GM21529 (cell line): ENCODE data around the gene RBPJ.

ENCODE experiments used
- ATAC-seq: cut with Tn5 transposase; IDR thresholded peaks from one replicate; pipeline ENCODE4 v1.9.1; 2021; ENCODE audit not compliant: unreplicated experiment

The RBPJ gene

DNA sequence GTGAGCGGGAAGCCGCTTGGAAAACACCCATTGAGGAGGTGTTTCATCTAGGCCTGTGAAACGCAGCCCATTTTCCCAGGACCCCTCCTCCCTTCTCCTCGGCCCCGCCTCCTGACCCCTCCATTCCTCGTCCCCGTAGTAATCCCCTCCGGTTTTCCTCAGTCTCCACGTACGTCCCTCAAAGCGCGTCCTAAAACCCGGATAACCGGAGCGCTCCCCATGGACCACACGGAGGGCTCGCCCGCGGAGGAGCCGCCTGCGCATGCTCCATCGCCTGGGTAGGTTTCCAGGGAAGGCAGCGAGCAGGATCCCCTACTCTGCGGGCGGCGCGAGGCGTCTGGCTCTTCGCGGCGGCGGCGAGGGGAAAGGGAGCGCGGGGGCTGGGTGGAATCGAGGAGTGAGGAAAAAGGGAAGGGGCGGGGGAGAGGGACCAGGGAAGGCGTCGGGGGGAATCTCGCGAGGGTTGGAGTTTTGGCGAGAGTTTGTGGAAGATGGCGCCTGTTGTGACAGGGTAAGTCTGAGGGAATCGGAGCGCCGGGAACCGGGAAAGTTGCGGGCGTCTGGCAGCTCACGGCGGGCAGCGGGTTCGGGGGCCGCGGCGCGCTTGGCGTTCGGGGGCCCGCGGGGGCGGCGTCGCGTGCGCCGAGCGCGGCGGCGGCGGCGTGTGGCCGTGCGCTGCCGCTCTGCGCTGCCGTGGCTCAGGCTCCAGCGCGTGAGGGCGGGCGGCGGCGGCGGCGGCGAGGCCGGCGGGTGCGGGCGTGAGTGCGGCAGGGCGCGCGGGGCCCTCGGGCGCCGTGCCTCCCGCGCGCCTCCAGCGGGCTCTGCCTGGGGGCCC, at the start of gene RBPJ:
RBPJ (plus strand) TSS at position 477 of the 835 bp plus-strand sequence; CDS start at position 492, 15 bp downstream.
- ATAC-seq: peak; percentile 24

DNA sequence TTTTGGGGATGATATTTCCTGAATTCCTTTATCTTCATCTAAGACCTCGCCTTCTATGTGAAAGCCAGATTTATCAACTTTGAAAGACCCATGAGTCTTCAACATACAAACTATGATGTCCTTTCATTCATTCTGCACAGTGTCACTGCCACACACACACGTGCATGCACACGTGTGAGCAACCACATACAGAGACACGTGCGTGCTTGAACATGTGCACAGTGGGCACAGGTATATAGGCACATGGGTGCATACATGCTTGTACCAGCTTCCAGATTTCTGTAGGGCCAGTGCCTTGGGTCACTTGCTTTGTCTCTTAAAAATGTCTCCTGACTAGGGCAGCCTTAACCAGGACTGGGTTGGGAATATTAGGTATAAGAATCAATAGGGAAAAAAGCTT, 49.1 kb upstream of the RBPJ start:
- ATAC-seq: no peak

DNA sequence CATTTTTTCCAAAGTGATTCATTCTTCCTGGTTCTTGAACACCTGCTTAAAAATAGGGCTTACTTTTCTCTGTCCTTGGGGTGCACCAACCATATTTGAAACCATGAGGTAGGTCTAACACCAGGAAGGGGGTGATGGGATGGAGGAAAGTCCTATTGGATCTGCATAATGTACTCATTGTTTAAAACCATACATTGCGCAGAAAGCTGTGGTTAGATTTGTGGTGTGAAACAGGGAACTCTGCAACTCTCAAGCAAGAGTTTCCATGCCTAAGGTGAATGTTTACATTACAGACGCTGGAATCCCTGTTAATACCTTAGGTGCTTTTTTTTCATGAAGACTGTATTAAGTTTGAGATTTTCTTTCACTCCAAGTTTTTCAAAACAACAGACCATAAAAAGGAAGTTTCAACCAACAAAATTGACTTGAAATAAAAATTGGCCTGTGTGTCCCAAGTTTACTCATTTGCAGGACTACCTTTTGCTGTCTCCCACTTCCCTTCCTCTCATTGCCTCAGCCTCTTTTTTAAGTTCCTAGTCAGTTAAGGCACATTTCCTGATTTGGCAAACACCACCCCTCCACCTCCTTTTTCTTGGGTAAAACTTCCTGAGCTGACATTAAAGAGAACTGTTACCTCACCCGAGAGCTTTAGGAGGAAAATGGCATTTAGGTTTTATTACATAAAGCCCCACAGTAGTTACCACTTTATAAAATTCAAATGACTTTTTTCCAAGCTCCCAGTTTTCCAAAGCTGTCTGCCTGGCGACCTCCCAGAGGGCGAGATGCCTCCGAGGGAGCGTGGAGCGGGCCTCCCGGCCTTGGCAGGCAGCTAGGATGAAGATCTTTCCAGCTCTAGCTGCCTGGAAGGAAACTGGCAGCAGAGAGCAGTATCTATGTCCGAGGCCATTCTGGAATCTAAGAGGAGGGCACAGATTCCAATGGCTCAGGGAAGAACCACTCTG, 47.9 kb upstream of the RBPJ start:
- no peak for ATAC-seq

DNA sequence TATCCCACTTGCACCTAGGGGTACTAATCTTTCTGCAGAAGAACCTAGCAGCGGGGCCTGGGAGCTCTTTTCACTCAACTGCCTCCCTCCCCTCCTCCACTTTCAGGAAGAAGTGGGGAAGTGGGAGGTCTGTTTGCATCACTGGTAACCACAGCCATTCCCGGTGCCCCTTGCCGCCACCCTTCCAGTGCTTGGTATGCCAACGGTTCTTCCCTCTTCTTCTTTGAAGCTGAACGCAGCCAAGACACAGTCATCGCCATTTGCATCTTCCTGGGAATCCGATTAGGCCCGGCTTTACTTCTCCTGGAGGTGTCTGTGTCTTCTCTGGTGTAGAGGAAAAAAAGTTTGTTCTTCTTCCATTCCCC, 47.2 kb upstream of the RBPJ start:
- ATAC-seq: no peak

DNA sequence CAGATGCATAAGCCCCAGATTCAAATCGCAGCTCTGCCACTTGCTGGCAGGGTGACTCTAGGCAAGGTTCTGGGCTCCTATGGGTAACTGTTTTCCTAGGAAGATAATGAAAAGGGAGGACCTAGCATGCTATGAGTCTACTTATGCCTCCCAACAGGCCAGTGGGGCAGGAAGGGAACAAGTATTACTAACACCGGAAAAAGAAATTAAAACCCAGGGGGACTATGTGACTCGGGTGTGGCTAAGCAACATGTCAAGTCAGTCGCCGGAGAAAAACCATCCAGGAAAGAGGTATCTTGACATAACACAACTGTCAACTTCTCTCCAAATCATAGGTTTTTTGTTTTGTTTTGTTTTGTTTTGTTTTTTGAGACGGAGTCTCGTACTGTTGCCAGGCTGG, 45.5 kb upstream of the RBPJ start:
- ATAC-seq: no peak

DNA sequence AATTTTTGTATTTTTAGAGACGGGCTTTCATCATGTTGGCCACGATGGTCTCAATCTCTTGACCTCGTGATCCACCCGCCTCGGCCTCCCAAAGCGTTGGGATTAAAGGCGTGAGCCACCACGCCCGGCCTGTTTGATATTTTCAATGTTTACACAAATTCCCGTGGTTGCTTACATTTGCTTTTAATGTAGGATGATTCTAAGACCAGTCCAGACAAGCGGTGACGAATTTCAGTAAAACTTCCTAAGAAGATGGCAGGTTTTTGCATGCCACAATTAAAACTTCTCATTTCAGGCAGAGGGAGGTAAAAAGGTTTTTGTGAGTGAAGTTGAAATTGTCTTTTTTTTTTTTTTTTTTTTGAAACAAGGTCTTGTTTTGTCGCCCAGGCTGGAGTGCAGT, 41.4 kb upstream of the RBPJ start:
- no peak for ATAC-seq

DNA sequence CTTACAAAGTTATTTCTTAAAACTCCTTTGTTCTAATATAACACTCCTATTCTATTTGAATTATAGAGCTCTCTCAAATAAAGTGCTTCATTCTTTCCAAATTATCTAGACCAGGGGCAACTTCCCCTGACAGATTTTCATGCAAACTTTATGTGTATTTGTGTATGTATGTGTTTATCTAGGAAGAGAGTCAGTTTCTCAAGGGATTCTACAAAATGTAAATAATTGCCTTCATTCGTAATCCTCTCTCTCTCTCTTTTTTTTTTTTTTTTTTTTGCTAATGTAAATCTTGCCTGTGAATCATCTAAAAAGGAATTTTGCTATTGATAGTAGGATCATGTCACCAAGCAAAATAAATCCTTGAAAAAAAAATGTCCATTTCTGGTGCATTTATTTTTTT, 38.9 kb upstream of the RBPJ start:
- ATAC-seq: no peak

DNA sequence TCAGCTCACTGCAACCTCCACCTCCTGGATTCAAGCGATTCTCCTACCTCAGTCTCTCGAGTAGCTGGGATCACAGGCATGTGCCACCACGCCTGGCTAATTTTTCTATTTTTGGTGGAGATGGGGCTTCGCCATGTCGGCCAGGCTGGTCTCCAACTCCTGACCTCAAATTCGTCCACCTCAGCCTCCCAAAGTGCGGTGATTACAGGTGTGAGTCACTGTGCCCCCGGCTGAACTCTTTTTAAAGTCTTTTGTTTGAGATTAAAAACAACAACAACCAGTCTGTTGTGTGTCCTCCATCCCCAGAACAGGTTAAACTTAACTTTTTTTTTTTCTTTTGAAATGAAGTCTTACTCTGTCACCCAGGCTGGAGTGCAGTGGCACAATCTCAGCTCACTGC, 36.3 kb upstream of the RBPJ start:
- ATAC-seq: no peak

DNA sequence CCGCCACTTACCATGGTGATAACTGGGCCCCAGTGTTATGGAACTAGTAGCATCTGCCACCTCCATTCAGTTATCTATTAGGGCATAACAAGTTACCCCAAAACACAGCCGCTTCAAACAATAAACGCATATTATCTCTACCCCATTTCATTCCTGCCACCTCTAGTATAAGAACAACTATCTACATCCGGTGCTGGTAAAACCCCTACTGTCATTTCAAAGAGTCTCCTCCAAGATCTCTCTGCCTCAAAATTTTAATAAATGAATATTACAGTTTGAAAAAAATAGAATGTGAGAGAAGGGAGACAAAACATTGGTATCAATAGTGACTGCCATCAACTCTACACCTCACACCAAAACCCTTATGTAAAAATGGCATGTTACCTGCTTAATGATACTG, 35.5 kb upstream of the RBPJ start:
- no peak for ATAC-seq

DNA sequence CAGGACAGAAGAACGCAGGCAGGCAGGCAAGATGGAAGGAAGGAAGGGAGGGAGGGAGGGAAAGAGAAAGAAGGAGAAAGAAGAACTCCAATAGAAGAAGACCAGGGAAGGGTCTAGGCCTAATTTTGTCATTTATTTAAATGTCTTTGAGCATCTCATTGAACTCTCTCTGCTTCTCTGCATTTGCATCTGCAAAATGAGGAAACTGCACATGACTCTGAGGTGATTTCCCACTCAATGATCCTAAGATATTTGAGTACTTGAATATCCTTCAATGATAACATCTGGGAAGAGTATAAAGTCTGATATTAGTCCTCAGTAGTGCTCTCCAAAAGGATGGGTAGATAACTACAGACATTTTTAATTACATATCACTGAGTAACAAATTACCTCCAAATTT, 33.1 kb upstream of the RBPJ start:
- ATAC-seq: no peak

DNA sequence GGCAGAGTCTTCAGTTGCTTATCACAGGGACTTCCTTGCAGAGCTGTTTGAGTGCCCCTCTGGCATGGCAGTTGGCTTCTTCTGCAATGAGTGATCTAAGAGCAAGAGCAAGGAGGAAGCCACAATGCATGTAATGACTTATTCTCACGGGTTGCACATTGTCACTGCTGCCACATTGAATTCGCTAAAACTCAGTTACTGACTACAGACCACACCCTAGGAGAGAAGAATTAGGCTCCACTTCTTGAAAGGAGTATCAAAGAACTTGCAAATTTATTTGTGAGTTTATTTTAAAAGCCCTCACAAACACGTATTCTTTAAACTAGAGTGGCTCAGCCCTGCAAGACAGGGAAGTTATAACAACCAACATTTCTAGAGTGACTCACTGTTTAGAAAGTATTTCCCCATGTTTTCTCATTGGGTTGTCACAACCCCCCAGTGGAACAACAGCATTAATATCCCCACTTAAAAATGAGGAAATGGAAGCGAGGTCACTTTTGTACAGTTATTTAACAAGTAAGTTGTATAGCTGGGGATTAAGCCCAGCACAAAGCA, 32.4 kb upstream of the RBPJ start:
- peak; percentile 81 for ATAC-seq

DNA sequence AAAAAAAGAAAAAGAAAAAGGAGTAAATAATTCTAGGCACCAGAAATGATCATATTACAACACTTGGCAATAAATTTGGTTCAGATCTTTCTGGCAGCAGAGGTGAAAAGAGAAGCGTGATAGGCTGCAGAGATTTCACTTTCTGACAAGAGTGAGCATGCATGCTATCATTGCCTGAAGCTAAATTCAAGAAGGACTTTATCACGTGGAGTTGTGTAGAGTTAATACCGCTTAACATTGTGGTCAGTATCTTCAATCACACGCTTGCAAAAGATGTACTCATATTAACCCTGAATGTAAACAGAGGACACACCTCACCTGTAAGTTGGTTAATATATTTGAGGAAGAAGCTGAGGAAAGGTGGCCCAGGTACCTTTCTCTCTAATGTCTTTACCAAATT, 31.4 kb upstream of the RBPJ start:
- no peak for ATAC-seq

DNA sequence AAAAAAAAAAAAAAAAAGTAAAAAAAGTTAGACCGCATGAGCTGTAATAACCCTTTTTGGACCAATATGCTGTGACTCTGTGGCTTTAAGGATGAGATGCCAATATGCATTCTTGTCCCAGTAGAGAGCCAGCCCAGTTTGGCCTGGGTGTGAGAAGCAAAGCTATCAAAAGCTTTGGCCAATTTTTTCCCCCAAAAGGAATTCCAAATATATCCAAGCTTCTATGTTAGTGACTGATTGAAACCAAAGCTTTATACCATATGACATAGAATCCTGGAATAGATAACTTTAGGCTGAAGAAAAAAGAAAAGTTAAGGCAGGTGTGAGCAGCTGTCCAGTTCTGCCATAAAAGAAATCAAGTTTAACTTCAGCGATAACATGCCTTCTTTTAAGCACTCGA, 30.5 kb upstream of the RBPJ start:
- ATAC-seq: no peak

DNA sequence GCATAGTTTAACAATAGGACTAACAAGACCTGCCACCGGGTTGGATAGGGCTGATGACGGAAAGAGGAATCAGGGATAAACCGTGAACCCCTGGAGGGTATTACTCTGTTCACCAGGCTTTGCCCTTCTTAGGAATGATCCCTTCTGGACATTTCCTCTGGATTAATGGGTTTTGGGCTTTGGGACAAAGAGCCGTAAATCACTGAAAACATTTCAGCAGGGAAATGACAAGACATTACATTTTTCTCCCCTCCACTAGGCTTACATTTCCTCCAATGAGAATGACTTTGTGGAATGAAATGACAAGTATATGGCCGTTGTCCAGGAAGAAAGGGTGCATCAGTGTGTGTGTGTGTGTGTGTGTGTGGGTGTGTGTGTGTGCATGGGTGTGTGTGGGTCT, 25.9 kb upstream of the RBPJ start:
- ATAC-seq: no peak

DNA sequence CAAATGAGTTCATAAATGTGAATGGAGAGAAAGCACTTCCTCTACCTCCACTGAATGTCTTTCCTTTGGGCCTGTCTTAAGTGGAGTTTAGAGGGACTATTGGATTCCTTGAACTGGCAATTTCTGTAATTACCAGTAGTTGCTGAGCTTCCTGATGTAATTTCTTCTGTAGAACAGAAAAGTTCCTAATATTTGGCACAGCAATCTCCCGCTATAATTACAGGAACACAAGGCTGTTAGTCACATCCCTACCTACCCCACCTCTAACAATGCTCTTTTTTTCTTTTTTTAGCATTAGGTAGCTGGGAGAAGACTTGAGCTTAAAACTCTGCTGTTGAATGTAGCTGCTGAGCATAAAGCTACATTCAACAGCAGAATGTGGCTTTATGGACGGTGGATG, 24.8 kb upstream of the RBPJ start:
- ATAC-seq: no peak

DNA sequence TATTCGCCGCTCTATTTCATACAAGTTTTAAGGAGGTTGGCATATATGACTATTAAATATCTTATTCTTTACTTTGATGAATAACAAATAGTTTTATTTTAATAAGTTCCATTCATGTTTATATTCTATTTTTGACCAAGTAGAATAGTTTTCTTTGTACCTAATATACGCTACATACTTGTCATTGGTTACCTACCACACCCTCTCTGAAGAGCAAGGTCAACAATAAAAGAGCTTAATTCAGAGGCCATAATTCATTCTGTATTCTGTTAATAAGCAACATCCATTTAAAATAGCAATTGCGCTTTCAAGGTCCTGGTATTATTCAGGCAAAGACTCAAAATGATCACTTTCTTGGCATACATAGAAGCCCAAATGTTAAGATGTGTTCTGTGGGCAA, 24.3 kb upstream of the RBPJ start:
- ATAC-seq: no peak

DNA sequence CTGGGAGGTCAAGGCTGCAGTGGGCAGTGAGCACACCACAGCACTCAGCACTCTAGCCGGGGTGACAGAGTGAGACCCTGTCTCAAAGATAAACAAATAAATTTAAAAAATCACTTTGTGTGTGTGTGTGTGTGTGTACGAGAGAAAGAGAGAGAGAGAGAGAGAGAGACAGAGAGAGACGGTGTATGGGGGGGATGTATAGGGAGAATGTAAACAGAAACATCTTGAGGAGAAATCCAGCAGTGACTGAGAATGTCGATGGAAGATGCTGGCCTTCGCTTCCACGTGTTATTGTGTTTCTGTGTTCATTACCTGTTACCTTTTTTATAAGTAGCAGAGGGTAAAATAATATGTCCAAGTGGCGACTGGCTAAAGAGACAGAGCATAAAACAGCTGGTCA, 23.6 kb upstream of the RBPJ start:
- no peak for ATAC-seq

DNA sequence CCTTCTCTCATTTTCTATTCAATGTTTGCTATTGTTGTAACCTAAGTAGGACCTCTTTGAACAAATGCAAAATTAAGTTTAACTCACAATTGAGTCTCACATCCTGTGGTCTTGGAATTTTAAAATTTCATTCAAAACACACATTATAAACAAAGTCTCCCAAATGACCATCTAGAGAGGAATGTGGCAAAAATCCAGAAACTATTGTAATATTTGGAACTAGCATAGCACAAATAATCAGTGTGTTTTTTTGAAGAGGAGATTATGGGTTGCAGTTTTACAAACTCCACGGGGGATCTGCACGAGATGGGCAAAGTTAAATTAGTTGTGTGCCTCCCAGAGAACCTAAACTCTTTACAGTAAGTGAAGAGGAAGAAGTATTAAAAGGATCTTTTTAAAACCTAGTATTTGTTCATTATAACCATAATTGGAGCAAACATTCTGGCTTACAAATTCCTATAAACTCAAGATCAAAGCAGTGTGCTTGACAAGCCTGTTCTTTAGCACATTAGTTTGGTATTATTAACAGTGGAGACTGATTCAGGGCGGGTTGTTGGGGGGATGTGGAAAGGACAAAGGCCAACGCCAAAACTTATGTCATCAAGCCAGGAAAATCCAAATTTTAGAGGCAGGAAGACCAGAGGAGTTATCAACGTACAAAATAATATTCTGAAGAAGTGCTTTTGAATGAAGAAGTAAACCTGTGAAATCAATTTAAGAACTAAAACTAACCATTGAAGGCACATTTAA, 22.4 kb upstream of the RBPJ start:
- ATAC-seq: no peak

DNA sequence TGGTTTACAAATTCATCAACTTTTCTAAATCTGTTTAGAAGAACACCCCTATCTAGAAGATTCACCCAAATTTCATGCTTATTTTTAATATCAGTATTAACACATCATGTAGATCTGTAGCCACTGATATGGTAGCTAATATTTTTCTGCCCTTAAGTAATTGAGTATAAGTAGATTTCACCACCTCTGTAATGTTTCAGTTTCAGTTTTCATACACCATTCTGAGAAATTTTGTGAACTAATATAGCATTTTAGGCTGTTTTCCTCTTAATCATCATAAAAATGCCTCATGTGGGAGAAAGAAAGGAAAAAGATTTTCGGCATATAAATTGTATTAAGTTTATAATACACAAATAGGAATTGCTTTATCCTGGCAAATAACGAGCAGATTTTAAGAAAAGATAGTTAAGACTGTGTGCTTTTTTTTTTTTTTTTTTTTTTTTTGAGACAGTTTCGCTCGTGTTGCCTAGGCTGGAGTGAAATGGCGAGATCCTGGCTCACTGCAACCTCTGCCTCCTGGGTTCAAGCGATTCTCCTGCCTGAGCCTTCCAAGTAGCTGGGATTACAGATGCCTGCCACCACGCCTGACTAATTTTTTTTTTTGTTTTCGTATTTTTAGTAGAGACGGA, 21.4 kb upstream of the RBPJ start:
- ATAC-seq: peak; percentile 89
